Measurements from ENCODE around the gene RGMB. TPM values are rescaled to one million over a fixed set of nuclear protein-coding genes. Genes with fewer than 3 reads are reported as not detected.
"Not testable (repeated sequence)": the region's sequence is repeated elsewhere in the genome, so short reads cannot be mapped to it uniquely, and the experiment has no call there.

The RGMB gene
- total and polyA plus RNA-seq, 2 donors (not counting 1 experiment from before 2014, with no cell fraction given) = 14.7 to 18.3 TPM

DNA sequence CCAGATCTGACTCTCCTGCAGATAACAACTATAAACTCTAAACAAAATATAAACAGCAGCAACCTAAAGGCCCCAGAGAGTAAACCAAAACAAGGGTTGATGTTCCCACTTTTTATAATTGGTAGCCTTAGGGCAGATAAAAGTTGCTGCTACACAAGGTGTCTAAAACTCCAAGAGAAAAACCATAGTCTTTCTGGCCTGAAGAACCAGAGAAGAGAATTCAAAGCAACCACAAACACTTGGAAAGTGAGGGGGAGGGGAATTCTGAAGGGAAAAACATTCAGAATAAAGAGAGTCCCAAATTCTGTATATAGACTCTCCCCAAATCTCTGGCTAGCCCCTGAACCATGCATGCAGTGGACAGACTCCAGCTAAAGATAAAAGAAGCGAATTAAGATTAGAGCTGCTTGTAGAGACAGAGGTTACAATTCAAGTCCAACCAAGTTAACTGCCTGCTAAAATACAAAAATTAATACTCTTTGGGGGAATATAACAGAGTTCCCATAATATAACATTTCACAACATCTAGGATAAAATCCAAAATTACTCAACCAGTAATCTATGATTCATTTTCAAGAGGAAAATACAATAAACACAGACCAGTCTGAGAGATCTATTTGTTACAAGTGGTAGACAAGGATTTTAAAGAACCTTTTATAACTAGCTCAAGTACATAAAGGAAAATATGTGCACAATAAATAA lies 37.5 kb upstream of the RGMB start:
- H3K4me3 ChIP-seq (ENCODE audit: control extremely low read depth in 1 of 5, extremely low read depth in 1 of 5, insufficient read depth in 1 of 5, low read depth in 2 of 5, low read length in 4 of 5) = no peak overlapping the region
- Mint-ChIP-seq H3K9me3 (ENCODE audit: insufficient read depth) (peaks cover 2% of the 10 kb centered on the region), H3K4me1 (no peaks in the 10 kb centered on the region), H3K4me3 (no peak overlapping the region), H3K27me3 (peaks cover 42% of the 10 kb centered on the region), H3K27ac (no peak overlapping the region)
- H3K4me1 ChIP-seq (ENCODE audit: control insufficient read depth in 2 of 2, insufficient read depth in 2 of 2, low read length in 2 of 2) = no peaks in the 10 kb centered on the region
- H2AFZ ChIP-seq (ENCODE audit: insufficient read depth, low read depth, low read length, poor library complexity, severe bottlenecking) = no peak overlapping the region
- ChIA-PET POLR2A (no interaction called here), CTCF (no interaction called here)
- H3K36me3 ChIP-seq (replicated peaks in 1 of 2; ENCODE audit: control extremely low read depth in 1 of 2, control insufficient read depth in 1 of 2, extremely low read depth in 1 of 2, insufficient read depth in 2 of 2, low read length in 1 of 2) = no peaks in the 10 kb centered on the region
- H3K9ac ChIP-seq (ENCODE audit: low read length) = no peak overlapping the region
- H3K27ac ChIP-seq (ENCODE audit: low read length in 2 of 2) = no peak overlapping the region
- TF ChIP-seq, protein P1, sequence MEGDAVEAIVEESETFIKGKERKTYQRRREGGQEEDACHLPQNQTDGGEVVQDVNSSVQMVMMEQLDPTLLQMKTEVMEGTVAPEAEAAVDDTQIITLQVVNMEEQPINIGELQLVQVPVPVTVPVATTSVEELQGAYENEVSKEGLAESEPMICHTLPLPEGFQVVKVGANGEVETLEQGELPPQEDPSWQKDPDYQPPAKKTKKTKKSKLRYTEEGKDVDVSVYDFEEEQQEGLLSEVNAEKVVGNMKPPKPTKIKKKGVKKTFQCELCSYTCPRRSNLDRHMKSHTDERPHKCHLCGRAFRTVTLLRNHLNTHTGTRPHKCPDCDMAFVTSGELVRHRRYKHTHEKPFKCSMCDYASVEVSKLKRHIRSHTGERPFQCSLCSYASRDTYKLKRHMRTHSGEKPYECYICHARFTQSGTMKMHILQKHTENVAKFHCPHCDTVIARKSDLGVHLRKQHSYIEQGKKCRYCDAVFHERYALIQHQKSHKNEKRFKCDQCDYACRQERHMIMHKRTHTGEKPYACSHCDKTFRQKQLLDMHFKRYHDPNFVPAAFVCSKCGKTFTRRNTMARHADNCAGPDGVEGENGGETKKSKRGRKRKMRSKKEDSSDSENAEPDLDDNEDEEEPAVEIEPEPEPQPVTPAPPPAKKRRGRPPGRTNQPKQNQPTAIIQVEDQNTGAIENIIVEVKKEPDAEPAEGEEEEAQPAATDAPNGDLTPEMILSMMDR (IDR thresholded peaks at IDR 0.05) = no peak
- no peak for TF ChIP-seq EZH2 (IDR thresholded peaks at IDR 0.05; ENCODE audit: borderline replicate concordance, insufficient read depth, low read depth, low read length, poor library complexity, severe bottlenecking)
- intact Hi-C loops (cut with micrococcal nuclease) = no loop called here
- DNase-seq (no peak), ATAC-seq (ENCODE audit: low read depth) (no peak)
- peaks cover 0 to 7% (median 0%) of the 10 kb centered on the region in 3 donors for H3K9me3 ChIP-seq (ENCODE audit: control extremely low read depth in 1 of 3, control insufficient read depth in 2 of 3, insufficient read depth in 1 of 3, low read length in 2 of 3)
- no peaks in the 10 kb centered on the region for H4K20me1 ChIP-seq (ENCODE audit: control insufficient read depth, insufficient read depth, low read length, poor library complexity, severe bottlenecking)
- no CpG with 5 or more reads among the region's 1 CpG for WGBS (ENCODE audit: insufficient coverage)
- no peaks in the 10 kb centered on the region for H3K79me2 ChIP-seq (ENCODE audit: control insufficient read depth, insufficient read depth, low read length)
- no peak overlapping the region for H3K4me2 ChIP-seq (replicated peaks; ENCODE audit: low read depth, low read length, poor library complexity, severe bottlenecking)
- peaks cover 0 to 12% (median 2%) of the 10 kb centered on the region in 4 experiments for H3K27me3 ChIP-seq (replicated peaks in 1 of 4; ENCODE audit: control extremely low read depth in 1 of 4, control insufficient read depth in 3 of 4, insufficient read depth in 4 of 4, low read length in 3 of 4)

DNA sequence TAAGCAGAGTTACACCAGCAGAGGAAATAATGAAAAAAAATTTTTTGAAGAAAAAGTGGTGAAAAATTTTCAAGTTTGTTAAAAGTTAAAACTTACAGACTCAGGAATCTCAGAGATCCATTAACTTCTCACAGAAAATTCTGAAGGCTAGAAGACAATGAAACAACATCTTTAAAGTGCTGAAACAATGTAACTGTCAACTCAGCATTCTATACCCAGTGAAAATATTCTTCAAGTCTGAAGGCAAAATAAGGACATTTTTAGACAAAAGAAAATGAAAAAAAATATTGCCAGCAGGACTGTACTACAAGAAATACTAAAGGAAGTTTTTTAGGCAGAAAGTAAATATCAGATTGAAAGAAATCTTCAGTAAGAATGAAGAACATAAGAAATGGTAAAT lies 36.7 kb upstream of the RGMB start:
- Histone ChIP-seq H3K27me3 (replicated peaks in 1 of 4; ENCODE audit: control extremely low read depth in 1 of 4, control insufficient read depth in 3 of 4, insufficient read depth in 4 of 4, low read length in 3 of 4) (peaks cover 0 to 12% (median 2%) of the 10 kb centered on the region in 4 experiments), H3K4me3 (ENCODE audit: control extremely low read depth in 1 of 5, extremely low read depth in 1 of 5, insufficient read depth in 1 of 5, low read depth in 2 of 5, low read length in 4 of 5) (no peak overlapping the region), H3K9me3 (ENCODE audit: control extremely low read depth in 1 of 3, control insufficient read depth in 2 of 3, insufficient read depth in 1 of 3, low read length in 2 of 3) (peaks cover 0 to 7% (median 0%) of the 10 kb centered on the region in 3 donors), H4K20me1 (ENCODE audit: control insufficient read depth, insufficient read depth, low read length, poor library complexity, severe bottlenecking) (no peaks in the 10 kb centered on the region), H3K4me1 (ENCODE audit: control insufficient read depth in 2 of 2, insufficient read depth in 2 of 2, low read length in 2 of 2) (no peaks in the 10 kb centered on the region), H3K36me3 (replicated peaks in 1 of 2; ENCODE audit: control extremely low read depth in 1 of 2, control insufficient read depth in 1 of 2, extremely low read depth in 1 of 2, insufficient read depth in 2 of 2, low read length in 1 of 2) (no peaks in the 10 kb centered on the region), H2AFZ (ENCODE audit: insufficient read depth, low read depth, low read length, poor library complexity, severe bottlenecking) (no peak overlapping the region), H3K79me2 (ENCODE audit: control insufficient read depth, insufficient read depth, low read length) (no peaks in the 10 kb centered on the region), H3K9ac (ENCODE audit: low read length) (no peak overlapping the region), H3K4me2 (replicated peaks; ENCODE audit: low read depth, low read length, poor library complexity, severe bottlenecking) (no peak overlapping the region), H3K27ac (ENCODE audit: low read length in 2 of 2) (no peak overlapping the region)
- no peak for ATAC-seq (ENCODE audit: low read depth)
- intact Hi-C loops (cut with micrococcal nuclease) = no loop called here
- POLR2A ChIA-PET = no interaction called here
- Mint-ChIP-seq H3K9me3 (ENCODE audit: insufficient read depth) (peaks cover 2% of the 10 kb centered on the region), H3K27ac (no peak overlapping the region), H3K4me1 (no peaks in the 10 kb centered on the region), H3K27me3 (peaks cover 43% of the 10 kb centered on the region), H3K4me3 (no peak overlapping the region)
- TF ChIP-seq, protein P1 (IDR thresholded peaks at IDR 0.05) = no peak
- no peak for DNase-seq
- CTCF ChIA-PET = no interaction called here

DNA sequence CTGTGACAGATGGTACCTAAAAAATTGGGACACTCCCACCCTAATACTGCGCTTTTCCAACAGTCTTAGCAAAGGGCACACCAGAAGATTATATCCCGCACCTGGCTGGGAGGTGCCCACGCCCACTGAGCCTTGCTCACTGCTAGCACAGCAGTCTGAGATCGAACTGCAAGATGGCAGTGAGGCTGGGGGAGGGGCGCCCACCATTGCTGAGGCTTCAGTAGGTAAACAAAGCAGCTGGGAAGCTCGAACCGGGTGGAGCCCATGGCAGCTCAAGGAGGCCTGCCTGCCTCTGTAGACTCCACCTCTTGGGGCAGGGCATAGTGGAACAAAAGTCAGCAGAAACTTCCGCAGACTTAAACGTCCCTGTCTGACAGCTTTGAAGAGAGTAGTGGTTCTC lies 36.0 kb upstream of the RGMB start:
- H4K20me1 ChIP-seq (ENCODE audit: control insufficient read depth, insufficient read depth, low read length, poor library complexity, severe bottlenecking); CTCF ChIA-PET; H3K9me3 ChIP-seq (ENCODE audit: control extremely low read depth in 1 of 3, control insufficient read depth in 2 of 3, insufficient read depth in 1 of 3, low read length in 2 of 3); H3K36me3 ChIP-seq (replicated peaks in 1 of 2; ENCODE audit: control extremely low read depth in 1 of 2, control insufficient read depth in 1 of 2, extremely low read depth in 1 of 2, insufficient read depth in 2 of 2, low read length in 1 of 2); H3K9me3 Mint-ChIP-seq (ENCODE audit: insufficient read depth); H3K4me3 ChIP-seq (ENCODE audit: control extremely low read depth in 1 of 5, extremely low read depth in 1 of 5, insufficient read depth in 1 of 5, low read depth in 2 of 5, low read length in 4 of 5); H3K27ac Mint-ChIP-seq; H2AFZ ChIP-seq (ENCODE audit: insufficient read depth, low read depth, low read length, poor library complexity, severe bottlenecking); ATAC-seq (ENCODE audit: low read depth); DNase-seq; H3K4me2 ChIP-seq (replicated peaks; ENCODE audit: low read depth, low read length, poor library complexity, severe bottlenecking); POLR2A ChIA-PET; intact Hi-C loops (cut with micrococcal nuclease); H3K4me1 ChIP-seq (ENCODE audit: control insufficient read depth in 2 of 2, insufficient read depth in 2 of 2, low read length in 2 of 2); H3K4me1 Mint-ChIP-seq; H3K79me2 ChIP-seq (ENCODE audit: control insufficient read depth, insufficient read depth, low read length); H3K9ac ChIP-seq (ENCODE audit: low read length); H3K27ac ChIP-seq (ENCODE audit: low read length in 2 of 2); H3K4me3 Mint-ChIP-seq: not testable (repeated sequence)
- peaks cover 0 to 12% (median 2%) of the 10 kb centered on the region in 4 experiments for H3K27me3 ChIP-seq (replicated peaks in 1 of 4; ENCODE audit: control extremely low read depth in 1 of 4, control insufficient read depth in 3 of 4, insufficient read depth in 4 of 4, low read length in 3 of 4)
- WGBS (ENCODE audit: insufficient coverage) = 89% methylated on average over 8 of the region's 9 CpGs
- peaks cover 47% of the 10 kb centered on the region for H3K27me3 Mint-ChIP-seq

Measured in B cell (primary cell).